ENCODE measurements around the gene PTPRG. TPM values are rescaled to one million over a fixed set of nuclear protein-coding genes. Genes with fewer than 3 reads are reported as not detected.

PTPRG gene
- total and polyA plus RNA-seq, 2 experiments from 2014 or later: 24.4 to 131 TPM

DNA sequence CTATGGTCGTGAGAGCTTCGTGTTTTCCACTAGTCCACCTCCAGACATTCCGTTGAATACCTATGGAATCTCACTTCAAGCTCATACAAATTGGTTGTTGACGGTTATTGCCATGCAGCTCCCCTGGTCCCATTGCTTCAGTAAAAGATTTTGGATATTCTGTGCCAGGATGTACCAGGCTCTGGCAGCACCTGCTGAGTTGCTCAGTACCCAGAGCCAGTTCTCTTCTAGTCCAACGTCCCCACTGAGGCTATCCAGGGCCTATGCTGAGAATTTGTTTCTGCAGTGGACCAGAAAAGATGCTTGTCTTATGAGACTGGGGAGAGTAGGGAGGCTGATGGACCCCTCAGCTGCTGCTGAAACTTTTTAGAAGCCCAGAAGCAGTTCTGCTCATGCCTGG is 533.1 kb downstream of the PTPRG start:
- no peaks in the 10 kb centered on the region for H3K36me3 ChIP-seq (ENCODE audit: insufficient read depth)
- no peaks in the 10 kb centered on the region for H3K4me1 ChIP-seq (ENCODE audit: insufficient read depth)
- H3K4me2 ChIP-seq: no peak overlapping the region
- H4K20me1 ChIP-seq (replicated peaks; ENCODE audit: insufficient read depth): peaks cover 18% of the 10 kb centered on the region
- no peak overlapping the region for H3K4me3 ChIP-seq
- TF ChIP-seq EZH2phosphoT487 (IDR thresholded peaks at IDR 0.05; ENCODE audit: unreplicated experiment) (no peak), CREB1 (CRISPR knock-in tag; IDR thresholded peaks at IDR 0.05; ENCODE audit: low read depth) (no peak), JUNB (IDR thresholded peaks at IDR 0.05; ENCODE audit: unreplicated experiment) (no peak), ZNF114 (CRISPR knock-in tag; IDR thresholded peaks at IDR 0.05) (no peak), EZH2 (IDR thresholded peaks at IDR 0.05; ENCODE audit: low read depth, unreplicated experiment) (no peak)
- TF ChIP-seq, protein P1, sequence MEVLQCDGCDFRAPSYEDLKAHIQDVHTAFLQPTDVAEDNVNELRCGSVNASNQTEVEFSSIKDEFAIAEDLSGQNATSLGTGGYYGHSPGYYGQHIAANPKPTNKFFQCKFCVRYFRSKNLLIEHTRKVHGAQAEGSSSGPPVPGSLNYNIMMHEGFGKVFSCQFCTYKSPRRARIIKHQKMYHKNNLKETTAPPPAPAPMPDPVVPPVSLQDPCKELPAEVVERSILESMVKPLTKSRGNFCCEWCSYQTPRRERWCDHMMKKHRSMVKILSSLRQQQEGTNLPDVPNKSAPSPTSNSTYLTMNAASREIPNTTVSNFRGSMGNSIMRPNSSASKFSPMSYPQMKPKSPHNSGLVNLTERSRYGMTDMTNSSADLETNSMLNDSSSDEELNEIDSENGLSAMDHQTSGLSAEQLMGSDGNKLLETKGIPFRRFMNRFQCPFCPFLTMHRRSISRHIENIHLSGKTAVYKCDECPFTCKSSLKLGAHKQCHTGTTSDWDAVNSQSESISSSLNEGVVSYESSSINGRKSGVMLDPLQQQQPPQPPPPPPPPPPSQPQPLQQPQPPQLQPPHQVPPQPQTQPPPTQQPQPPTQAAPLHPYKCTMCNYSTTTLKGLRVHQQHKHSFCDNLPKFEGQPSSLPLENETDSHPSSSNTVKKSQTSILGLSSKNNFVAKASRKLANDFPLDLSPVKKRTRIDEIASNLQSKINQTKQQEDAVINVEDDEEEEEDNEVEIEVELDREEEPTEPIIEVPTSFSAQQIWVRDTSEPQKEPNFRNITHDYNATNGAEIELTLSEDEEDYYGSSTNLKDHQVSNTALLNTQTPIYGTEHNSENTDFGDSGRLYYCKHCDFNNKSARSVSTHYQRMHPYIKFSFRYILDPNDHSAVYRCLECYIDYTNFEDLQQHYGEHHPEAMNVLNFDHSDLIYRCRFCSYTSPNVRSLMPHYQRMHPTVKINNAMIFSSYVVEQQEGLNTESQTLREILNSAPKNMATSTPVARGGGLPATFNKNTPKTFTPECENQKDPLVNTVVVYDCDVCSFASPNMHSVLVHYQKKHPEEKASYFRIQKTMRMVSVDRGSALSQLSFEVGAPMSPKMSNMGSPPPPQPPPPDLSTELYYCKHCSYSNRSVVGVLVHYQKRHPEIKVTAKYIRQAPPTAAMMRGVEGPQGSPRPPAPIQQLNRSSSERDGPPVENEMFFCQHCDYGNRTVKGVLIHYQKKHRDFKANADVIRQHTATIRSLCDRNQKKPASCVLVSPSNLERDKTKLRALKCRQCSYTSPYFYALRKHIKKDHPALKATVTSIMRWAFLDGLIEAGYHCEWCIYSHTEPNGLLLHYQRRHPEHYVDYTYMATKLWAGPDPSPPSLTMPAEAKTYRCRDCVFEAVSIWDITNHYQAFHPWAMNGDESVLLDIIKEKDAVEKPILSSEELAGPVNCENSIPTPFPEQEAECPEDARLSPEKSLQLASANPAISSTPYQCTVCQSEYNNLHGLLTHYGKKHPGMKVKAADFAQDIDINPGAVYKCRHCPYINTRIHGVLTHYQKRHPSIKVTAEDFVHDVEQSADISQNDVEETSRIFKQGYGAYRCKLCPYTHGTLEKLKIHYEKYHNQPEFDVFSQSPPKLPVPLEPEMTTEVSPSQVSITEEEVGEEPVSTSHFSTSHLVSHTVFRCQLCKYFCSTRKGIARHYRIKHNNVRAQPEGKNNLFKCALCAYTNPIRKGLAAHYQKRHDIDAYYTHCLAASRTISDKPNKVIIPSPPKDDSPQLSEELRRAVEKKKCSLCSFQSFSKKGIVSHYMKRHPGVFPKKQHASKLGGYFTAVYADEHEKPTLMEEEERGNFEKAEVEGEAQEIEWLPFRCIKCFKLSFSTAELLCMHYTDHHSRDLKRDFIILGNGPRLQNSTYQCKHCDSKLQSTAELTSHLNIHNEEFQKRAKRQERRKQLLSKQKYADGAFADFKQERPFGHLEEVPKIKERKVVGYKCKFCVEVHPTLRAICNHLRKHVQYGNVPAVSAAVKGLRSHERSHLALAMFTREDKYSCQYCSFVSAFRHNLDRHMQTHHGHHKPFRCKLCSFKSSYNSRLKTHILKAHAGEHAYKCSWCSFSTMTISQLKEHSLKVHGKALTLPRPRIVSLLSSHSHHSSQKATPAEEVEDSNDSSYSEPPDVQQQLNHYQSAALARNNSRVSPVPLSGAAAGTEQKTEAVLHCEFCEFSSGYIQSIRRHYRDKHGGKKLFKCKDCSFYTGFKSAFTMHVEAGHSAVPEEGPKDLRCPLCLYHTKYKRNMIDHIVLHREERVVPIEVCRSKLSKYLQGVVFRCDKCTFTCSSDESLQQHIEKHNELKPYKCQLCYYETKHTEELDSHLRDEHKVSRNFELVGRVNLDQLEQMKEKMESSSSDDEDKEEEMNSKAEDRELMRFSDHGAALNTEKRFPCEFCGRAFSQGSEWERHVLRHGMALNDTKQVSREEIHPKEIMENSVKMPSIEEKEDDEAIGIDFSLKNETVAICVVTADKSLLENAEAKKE (CRISPR knock-in tag; IDR thresholded peaks at IDR 0.05): no peak
- TF ChIP-seq, protein P2, sequence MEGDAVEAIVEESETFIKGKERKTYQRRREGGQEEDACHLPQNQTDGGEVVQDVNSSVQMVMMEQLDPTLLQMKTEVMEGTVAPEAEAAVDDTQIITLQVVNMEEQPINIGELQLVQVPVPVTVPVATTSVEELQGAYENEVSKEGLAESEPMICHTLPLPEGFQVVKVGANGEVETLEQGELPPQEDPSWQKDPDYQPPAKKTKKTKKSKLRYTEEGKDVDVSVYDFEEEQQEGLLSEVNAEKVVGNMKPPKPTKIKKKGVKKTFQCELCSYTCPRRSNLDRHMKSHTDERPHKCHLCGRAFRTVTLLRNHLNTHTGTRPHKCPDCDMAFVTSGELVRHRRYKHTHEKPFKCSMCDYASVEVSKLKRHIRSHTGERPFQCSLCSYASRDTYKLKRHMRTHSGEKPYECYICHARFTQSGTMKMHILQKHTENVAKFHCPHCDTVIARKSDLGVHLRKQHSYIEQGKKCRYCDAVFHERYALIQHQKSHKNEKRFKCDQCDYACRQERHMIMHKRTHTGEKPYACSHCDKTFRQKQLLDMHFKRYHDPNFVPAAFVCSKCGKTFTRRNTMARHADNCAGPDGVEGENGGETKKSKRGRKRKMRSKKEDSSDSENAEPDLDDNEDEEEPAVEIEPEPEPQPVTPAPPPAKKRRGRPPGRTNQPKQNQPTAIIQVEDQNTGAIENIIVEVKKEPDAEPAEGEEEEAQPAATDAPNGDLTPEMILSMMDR (conservative IDR thresholded peaks at IDR 0.05; ENCODE audit: low read depth in 2 of 2): no peak
- TF ChIP-seq, protein P3, sequence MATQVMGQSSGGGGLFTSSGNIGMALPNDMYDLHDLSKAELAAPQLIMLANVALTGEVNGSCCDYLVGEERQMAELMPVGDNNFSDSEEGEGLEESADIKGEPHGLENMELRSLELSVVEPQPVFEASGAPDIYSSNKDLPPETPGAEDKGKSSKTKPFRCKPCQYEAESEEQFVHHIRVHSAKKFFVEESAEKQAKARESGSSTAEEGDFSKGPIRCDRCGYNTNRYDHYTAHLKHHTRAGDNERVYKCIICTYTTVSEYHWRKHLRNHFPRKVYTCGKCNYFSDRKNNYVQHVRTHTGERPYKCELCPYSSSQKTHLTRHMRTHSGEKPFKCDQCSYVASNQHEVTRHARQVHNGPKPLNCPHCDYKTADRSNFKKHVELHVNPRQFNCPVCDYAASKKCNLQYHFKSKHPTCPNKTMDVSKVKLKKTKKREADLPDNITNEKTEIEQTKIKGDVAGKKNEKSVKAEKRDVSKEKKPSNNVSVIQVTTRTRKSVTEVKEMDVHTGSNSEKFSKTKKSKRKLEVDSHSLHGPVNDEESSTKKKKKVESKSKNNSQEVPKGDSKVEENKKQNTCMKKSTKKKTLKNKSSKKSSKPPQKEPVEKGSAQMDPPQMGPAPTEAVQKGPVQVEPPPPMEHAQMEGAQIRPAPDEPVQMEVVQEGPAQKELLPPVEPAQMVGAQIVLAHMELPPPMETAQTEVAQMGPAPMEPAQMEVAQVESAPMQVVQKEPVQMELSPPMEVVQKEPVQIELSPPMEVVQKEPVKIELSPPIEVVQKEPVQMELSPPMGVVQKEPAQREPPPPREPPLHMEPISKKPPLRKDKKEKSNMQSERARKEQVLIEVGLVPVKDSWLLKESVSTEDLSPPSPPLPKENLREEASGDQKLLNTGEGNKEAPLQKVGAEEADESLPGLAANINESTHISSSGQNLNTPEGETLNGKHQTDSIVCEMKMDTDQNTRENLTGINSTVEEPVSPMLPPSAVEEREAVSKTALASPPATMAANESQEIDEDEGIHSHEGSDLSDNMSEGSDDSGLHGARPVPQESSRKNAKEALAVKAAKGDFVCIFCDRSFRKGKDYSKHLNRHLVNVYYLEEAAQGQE (IDR thresholded peaks at IDR 0.05; ENCODE audit: unreplicated experiment): no peak
- H3K79me2 ChIP-seq (replicated peaks; ENCODE audit: insufficient read depth): 0 out of 2 replicates have a peak, but pooled peaks cover 7% of the 10 kb centered on the region
- H3K9me3 Mint-ChIP-seq: no peaks in the 10 kb centered on the region
- H3F3A ChIP-seq (replicated peaks; ENCODE audit: low read depth): no peaks in the 10 kb centered on the region
- H3K4me1 Mint-ChIP-seq: peaks cover 2% of the 10 kb centered on the region; the same call in 1 of the 3 replicates
- H3K4me3 Mint-ChIP-seq: no peak overlapping the region
- H3K27me3 ChIP-seq (ENCODE audit: insufficient read depth): no peaks in the 10 kb centered on the region
- peaks cover 6% of the 10 kb centered on the region for H3K27me3 Mint-ChIP-seq (ENCODE audit: insufficient read depth, low read depth, poor library complexity)
- no peaks in the 10 kb centered on the region for H3K36me3 Mint-ChIP-seq (ENCODE audit: low read depth)
- H3K9me2 ChIP-seq (ENCODE audit: insufficient read depth): 0 out of 2 replicates have a peak, but pooled peaks cover 4% of the 10 kb centered on the region
- no peak overlapping the region for H2AFZ ChIP-seq
- ATAC-seq: no peak
- no peak overlapping the region for H3K27ac ChIP-seq (ENCODE audit: low read depth)
- H3K27ac Mint-ChIP-seq: no peak overlapping the region
- DNase-seq (ENCODE audit: low spot score): no peak

All from GM23338 (cell line).